Parathyroid adenoma (tissue), 2 donors: ENCODE measurements around the gene SHC2.

Source experiments
- H2AFZ ChIP-seq: fragments of 300-600 bp; sonication (generic); one replicate; pipeline ENCODE4 v1.7.0; 2017; ENCODE audit warnings: antibody characterized with exemption, mild to moderate bottlenecking
- H3K27ac ChIP-seq: fragments of 300-600 bp; sonication (generic); one replicate; pipeline ENCODE4 v1.7.0; 2017
- H3K27me3 ChIP-seq: fragments of 300-600 bp; sonication (generic); one replicate; pipeline ENCODE4 v1.7.0; 2017; ENCODE audit warnings: low read length; ENCODE audit not compliant: control insufficient read depth, insufficient read depth
- H3K36me3 ChIP-seq: fragments of 300-600 bp; sonication (generic); one replicate; pipeline ENCODE4 v1.7.0; 2017; ENCODE audit warnings: low read length; ENCODE audit not compliant: control insufficient read depth, insufficient read depth
- H3K4me1 ChIP-seq: fragments of 300-600 bp; sonication (generic); one replicate; pipeline ENCODE4 v1.7.0; 2017; ENCODE audit warnings: control low read depth
- H3K4me2 ChIP-seq: fragments of 300-600 bp; sonication (generic); one replicate; pipeline ENCODE4 v1.7.0; 2017; ENCODE audit warnings: low read length
- H3K4me3 ChIP-seq: fragments of 300-600 bp; sonication (generic); one replicate; pipeline ENCODE4 v1.7.0; 2017; ENCODE audit warnings: low read depth, low read length
- H3K79me2 ChIP-seq: fragments of 300-600 bp; sonication (generic); one replicate; pipeline ENCODE4 v1.7.0; 2017; ENCODE audit warnings: control low read depth
- H3K9ac ChIP-seq: fragments of 300-600 bp; sonication (generic); one replicate; pipeline ENCODE4 v1.7.0; 2017; ENCODE audit warnings: mild to moderate bottlenecking
- H3K9me3 ChIP-seq: fragments of 300-600 bp; sonication (generic); one replicate; pipeline ENCODE4 v1.7.0; 2017; ENCODE audit warnings: low read length; ENCODE audit not compliant: control insufficient read depth
- CTCF ChIP-seq: fragments of 300-600 bp; sonication (generic); IDR thresholded peaks from one replicate; pipeline ENCODE4 v1.7.0; 2017; ENCODE audit warnings: antibody characterized with exemption, mild to moderate bottlenecking
- donor health status: primary hyperparathyroidism.

SHC2 gene

GRCh38 chr19:437041-437440 lies 23.8 kb downstream of the SHC2 start:
- TF ChIP-seq CTCF: no peak
- Histone ChIP-seq H3K4me3 (no peak overlapping the region), H3K27ac (no peak overlapping the region), H3K27me3 (no peaks in the 10 kb centered on the region), H3K9ac (no peak overlapping the region), H3K4me1 (no peaks in the 10 kb centered on the region), H3K36me3 (no peaks in the 10 kb centered on the region), H3K4me2 (no peak overlapping the region), H3K79me2 (peaks cover 2% of the 10 kb centered on the region), H3K9me3 (no peaks in the 10 kb centered on the region), H2AFZ (no peak overlapping the region)

- no peak overlapping the region for H2AFZ ChIP-seq
- no peaks in the 10 kb centered on the region for H3K9me3 ChIP-seq
- no peak overlapping the region for H3K4me3 ChIP-seq
- no peaks in the 10 kb centered on the region for H3K4me1 ChIP-seq
- peaks cover 2% of the 10 kb centered on the region for H3K79me2 ChIP-seq
- no peaks in the 10 kb centered on the region for H3K36me3 ChIP-seq
- no peak for TF ChIP-seq CTCF
- H3K27me3 ChIP-seq: no peaks in the 10 kb centered on the region
- no peak overlapping the region for H3K27ac ChIP-seq
- no peak overlapping the region for H3K9ac ChIP-seq
- H3K4me2 ChIP-seq: no peak overlapping the region
Measured at GRCh38 chr19:436413-436950, 24.4 kb downstream of the SHC2 start.

- no peaks in the 10 kb centered on the region for H3K4me1 ChIP-seq
- no peak overlapping the region for H3K4me2 ChIP-seq
- TF ChIP-seq CTCF: no peak
- no peak overlapping the region for H3K27ac ChIP-seq
- no peak overlapping the region for H3K9ac ChIP-seq
- H3K27me3 ChIP-seq: no peaks in the 10 kb centered on the region
- no peaks in the 10 kb centered on the region for H3K9me3 ChIP-seq
- no peaks in the 10 kb centered on the region for H3K36me3 ChIP-seq
- H3K79me2 ChIP-seq: peaks cover 2% of the 10 kb centered on the region
- no peak overlapping the region for H2AFZ ChIP-seq
- H3K4me3 ChIP-seq: no peak overlapping the region
Measured at GRCh38 chr19:435707-436412, 25.0 kb downstream of the SHC2 start.

- no peaks in the 10 kb centered on the region for H3K36me3 ChIP-seq
- no peak overlapping the region for H2AFZ ChIP-seq
- no peak overlapping the region for H3K4me2 ChIP-seq
- no peaks in the 10 kb centered on the region for H3K9me3 ChIP-seq
- H3K27me3 ChIP-seq: no peaks in the 10 kb centered on the region
- H3K4me1 ChIP-seq: no peaks in the 10 kb centered on the region
- H3K4me3 ChIP-seq: no peak overlapping the region
- no peak for TF ChIP-seq CTCF
- H3K27ac ChIP-seq: no peak overlapping the region
- peaks cover 2% of the 10 kb centered on the region for H3K79me2 ChIP-seq
- no peak overlapping the region for H3K9ac ChIP-seq
Measured at GRCh38 chr19:435056-435706, 25.7 kb downstream of the SHC2 start.
